ENCODE results near the gene SIX5. TPM values are rescaled to one million over a fixed set of nuclear protein-coding genes. Genes with fewer than 3 reads are reported as not detected.

SIX5 gene
- total and polyA plus RNA-seq, 9 of the 15 experiments (the other 6 are each of a cell fraction or from before 2014, with no cell fraction given) = 1.4 to 17.2 (median 7.4) TPM; not detected in 2

GRCh38 chr19:45779231-45780145, 10.4 kb upstream of the SIX5 start (continued):
- TF ChIP-seq, protein P1, sequence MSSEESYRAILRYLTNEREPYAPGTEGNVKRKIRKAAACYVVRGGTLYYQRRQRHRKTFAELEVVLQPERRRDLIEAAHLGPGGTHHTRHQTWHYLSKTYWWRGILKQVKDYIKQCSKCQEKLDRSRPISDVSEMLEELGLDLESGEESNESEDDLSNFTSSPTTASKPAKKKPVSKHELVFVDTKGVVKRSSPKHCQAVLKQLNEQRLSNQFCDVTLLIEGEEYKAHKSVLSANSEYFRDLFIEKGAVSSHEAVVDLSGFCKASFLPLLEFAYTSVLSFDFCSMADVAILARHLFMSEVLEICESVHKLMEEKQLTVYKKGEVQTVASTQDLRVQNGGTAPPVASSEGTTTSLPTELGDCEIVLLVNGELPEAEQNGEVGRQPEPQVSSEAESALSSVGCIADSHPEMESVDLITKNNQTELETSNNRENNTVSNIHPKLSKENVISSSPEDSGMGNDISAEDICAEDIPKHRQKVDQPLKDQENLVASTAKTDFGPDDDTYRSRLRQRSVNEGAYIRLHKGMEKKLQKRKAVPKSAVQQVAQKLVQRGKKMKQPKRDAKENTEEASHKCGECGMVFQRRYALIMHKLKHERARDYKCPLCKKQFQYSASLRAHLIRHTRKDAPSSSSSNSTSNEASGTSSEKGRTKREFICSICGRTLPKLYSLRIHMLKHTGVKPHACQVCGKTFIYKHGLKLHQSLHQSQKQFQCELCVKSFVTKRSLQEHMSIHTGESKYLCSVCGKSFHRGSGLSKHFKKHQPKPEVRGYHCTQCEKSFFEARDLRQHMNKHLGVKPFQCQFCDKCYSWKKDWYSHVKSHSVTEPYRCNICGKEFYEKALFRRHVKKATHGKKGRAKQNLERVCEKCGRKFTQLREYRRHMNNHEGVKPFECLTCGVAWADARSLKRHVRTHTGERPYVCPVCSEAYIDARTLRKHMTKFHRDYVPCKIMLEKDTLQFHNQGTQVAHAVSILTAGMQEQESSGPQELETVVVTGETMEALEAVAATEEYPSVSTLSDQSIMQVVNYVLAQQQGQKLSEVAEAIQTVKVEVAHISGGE (CRISPR knock-in tag; IDR thresholded peaks at IDR 0.05) = no peak
- TF ChIP-seq MNT (conservative IDR thresholded peaks at IDR 0.05) = peak; percentile 50 to 70
- TF ChIP-seq, protein P2, sequence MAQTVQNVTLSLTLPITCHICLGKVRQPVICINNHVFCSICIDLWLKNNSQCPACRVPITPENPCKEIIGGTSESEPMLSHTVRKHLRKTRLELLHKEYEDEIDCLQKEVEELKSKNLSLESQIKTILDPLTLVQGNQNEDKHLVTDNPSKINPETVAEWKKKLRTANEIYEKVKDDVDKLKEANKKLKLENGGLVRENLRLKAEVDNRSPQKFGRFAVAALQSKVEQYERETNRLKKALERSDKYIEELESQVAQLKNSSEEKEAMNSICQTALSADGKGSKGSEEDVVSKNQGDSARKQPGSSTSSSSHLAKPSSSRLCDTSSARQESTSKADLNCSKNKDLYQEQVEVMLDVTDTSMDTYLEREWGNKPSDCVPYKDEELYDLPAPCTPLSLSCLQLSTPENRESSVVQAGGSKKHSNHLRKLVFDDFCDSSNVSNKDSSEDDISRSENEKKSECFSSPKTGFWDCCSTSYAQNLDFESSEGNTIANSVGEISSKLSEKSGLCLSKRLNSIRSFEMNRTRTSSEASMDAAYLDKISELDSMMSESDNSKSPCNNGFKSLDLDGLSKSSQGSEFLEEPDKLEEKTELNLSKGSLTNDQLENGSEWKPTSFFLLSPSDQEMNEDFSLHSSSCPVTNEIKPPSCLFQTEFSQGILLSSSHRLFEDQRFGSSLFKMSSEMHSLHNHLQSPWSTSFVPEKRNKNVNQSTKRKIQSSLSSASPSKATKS (CRISPR knock-in tag; IDR thresholded peaks at IDR 0.05) = no peak
- TF ChIP-seq HDAC8 (tag; IDR thresholded peaks at IDR 0.05) = no peak
- no peak for TF ChIP-seq ZC3H4 (CRISPR knock-in tag; IDR thresholded peaks at IDR 0.05; ENCODE audit: borderline replicate concordance)
- TF ChIP-seq CHCHD3 (CRISPR knock-in tag; IDR thresholded peaks at IDR 0.05) = 0 out of 2 replicates have a peak, but pooled peaks have one; percentile 30
- no peak for TF ChIP-seq KDM1A (IDR thresholded peaks at IDR 0.05)
- TF ChIP-seq ARNT (IDR thresholded peaks at IDR 0.05) = no peak
- peak; percentile 61; the same call in 1 of the 2 replicates for TF ChIP-seq TOE1 (IDR thresholded peaks at IDR 0.05; ENCODE audit: borderline replicate concordance)
- TF ChIP-seq TOE1 (CRISPR knock-in tag; IDR thresholded peaks at IDR 0.05; ENCODE audit: borderline replicate concordance, low read depth) = no peak
- no peak for TF ChIP-seq ZNF197 (CRISPR knock-in tag; IDR thresholded peaks at IDR 0.05; ENCODE audit: low read depth)
- TF ChIP-seq, protein P3, sequence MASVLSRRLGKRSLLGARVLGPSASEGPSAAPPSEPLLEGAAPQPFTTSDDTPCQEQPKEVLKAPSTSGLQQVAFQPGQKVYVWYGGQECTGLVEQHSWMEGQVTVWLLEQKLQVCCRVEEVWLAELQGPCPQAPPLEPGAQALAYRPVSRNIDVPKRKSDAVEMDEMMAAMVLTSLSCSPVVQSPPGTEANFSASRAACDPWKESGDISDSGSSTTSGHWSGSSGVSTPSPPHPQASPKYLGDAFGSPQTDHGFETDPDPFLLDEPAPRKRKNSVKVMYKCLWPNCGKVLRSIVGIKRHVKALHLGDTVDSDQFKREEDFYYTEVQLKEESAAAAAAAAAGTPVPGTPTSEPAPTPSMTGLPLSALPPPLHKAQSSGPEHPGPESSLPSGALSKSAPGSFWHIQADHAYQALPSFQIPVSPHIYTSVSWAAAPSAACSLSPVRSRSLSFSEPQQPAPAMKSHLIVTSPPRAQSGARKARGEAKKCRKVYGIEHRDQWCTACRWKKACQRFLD (CRISPR knock-in tag; IDR thresholded peaks at IDR 0.05) = no peak
- TF ChIP-seq ZNF41 (CRISPR knock-in tag; conservative IDR thresholded peaks at IDR 0.05) = no peak
- no peak for TF ChIP-seq MAFF (IDR thresholded peaks at IDR 0.05; ENCODE audit: low read length)
- no peak for TF ChIP-seq CAMTA2 (CRISPR knock-in tag; conservative IDR thresholded peaks at IDR 0.05)
